Bronchial epithelial cell (primary cell): ENCODE measurements around the gene GOLGA6L6. TPM values are rescaled to one million over a fixed set of nuclear protein-coding genes. Genes with fewer than 3 reads are reported as not detected.
"Not testable (repeated sequence)": the region's sequence is repeated elsewhere in the genome, so short reads cannot be mapped to it uniquely, and the experiment has no call there.

Experiments used
- DNase-seq: peaks from one replicate; pipeline ENCODE4 v3.0.0-alpha.2; 2010; ENCODE audit warnings: low read depth
- FAIRE-seq: peaks from 2 replicates; lab custom pipeline; 2011; peaks lifted over from hg19 to GRCh38; lab: Jason Lieb, UNC
- H3K27me3 ChIP-seq: 2 replicates; pipeline ENCODE4 v1.5.1; 2011; ENCODE audit warnings: low read length; ENCODE audit not compliant: control insufficient read depth, insufficient read depth
- H3K36me3 ChIP-seq: 2 replicates; pipeline ENCODE4 v1.5.1; 2011; ENCODE audit warnings: low read length; ENCODE audit not compliant: control insufficient read depth, insufficient read depth
- H3K4me3 ChIP-seq: 2 replicates; pipeline ENCODE4 v1.5.1; 2011; ENCODE audit warnings: mild to moderate bottlenecking, low read depth, low read length, control low read depth
- total RNA-seq: library from RNA; depleted of rRNA; stranded (reverse); fragments of >200 nt; gene quantifications from 2 replicates; pipeline ENCODE4 v1.2.1, GENCODE V29; 2014

The GOLGA6L6 gene
- total RNA-seq, 1 donor from 2014 or later: not detected

GRCh38 chr15:20492598-20492997 is 49.0 kb downstream of the GOLGA6L6 start:
- DNase-seq, H3K4me3 ChIP-seq, H3K27me3 ChIP-seq, FAIRE-seq, H3K36me3 ChIP-seq: not testable (repeated sequence)

GRCh38 chr15:20489320-20489719 is 52.3 kb downstream of the GOLGA6L6 start:
- H3K27me3 ChIP-seq, FAIRE-seq: not testable (repeated sequence)

More at GRCh38 chr15:20489320-20489719, 52.3 kb downstream of the GOLGA6L6 start:
- not testable (repeated sequence) for H3K4me3 ChIP-seq, DNase-seq, H3K36me3 ChIP-seq
